Upper lobe of right lung (tissue), 1 donor: ENCODE results near the gene PTN. TPM values are rescaled to one million over a fixed set of nuclear protein-coding genes. Genes with fewer than 3 reads are reported as not detected.

Source experiments
- ATAC-seq: fragments of 200-7000 bp; cut with Tn5 transposase; one replicate; pipeline ENCODE4 v1.9.1; 2020; ENCODE audit warnings: mild to moderate bottlenecking, moderate library complexity
- DNase-seq: peaks from one replicate; pipeline ENCODE4 v3.0.0-alpha.2; 2020
- H3K27ac ChIP-seq: fragments of 200-600 bp; one replicate; pipeline ENCODE4 v1.8.0; 2022
- H3K27me3 ChIP-seq: fragments of 200-600 bp; one replicate; pipeline ENCODE4 v1.8.0; 2022; ENCODE audit warnings: mild to moderate bottlenecking
- H3K36me3 ChIP-seq: fragments of 200-600 bp; one replicate; pipeline ENCODE4 v1.8.0; 2022
- H3K4me1 ChIP-seq: fragments of 200-600 bp; one replicate; pipeline ENCODE4 v1.8.0; 2022
- H3K4me3 ChIP-seq: fragments of 200-600 bp; one replicate; pipeline ENCODE4 v1.8.0; 2022; ENCODE audit warnings: mild to moderate bottlenecking
- H3K9me3 ChIP-seq: fragments of 200-600 bp; one replicate; pipeline ENCODE4 v1.8.0; 2022
- CTCF ChIP-seq: fragments of 200-600 bp; IDR thresholded peaks from one replicate; pipeline ENCODE4 v1.8.0; 2022; ENCODE audit warnings: antibody characterized with exemption
- intact Hi-C: fragments of 100-400 bp; cut with DNase I; formaldehyde crosslinking; loops from one replicate; pipeline ENCODE4 v1.11.0; 2022
- total RNA-seq: library from RNA; stranded (reverse); fragmentation: NEBNext Ultra II Directional; extraction: Animal tissue kit (Norgen Biotek cat#: 25700); gene quantifications from one replicate; pipeline ENCODE4 v1.2.1, GENCODE V29; 2021
- donor health status: DM: no; HTN: yes; CAD: no; lungs with severe emphysema.

Gene PTN
- total RNA-seq, 1 donor from 2014 or later = 5.4 TPM

GRCh38 chr7:137295739-137296324, 47.7 kb downstream of the PTN start:
- intact Hi-C loops = no loop called here
- no peak for ATAC-seq

DNA sequence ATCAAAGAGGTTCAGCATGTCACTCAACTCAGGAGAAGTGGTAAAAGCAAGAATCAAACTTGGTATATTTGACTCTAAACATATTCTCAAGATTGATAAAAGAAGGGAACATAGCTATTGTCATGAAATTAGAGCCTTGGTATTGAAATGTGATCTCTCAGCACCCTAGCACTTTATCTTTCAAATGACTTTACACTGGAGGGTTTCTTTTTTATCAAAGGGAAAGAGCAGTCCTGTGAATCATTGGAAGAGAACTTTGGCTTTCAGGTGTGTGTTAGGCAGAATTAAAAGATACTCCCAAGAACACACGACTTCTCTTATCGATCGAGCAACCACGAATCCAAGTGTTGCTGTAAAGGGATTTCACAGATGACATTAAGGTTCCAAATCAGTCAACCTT, 54.4 kb downstream of the PTN start:
- Histone ChIP-seq H3K27ac (no peak overlapping the region), H3K9me3 (no peaks in the 10 kb centered on the region), H3K27me3 (no peaks in the 10 kb centered on the region), H3K4me3 (no peak overlapping the region), H3K36me3 (no peaks in the 10 kb centered on the region), H3K4me1 (no peaks in the 10 kb centered on the region)
- no peak for DNase-seq
- ATAC-seq = no peak
- no peak for TF ChIP-seq CTCF
- intact Hi-C loops = no loop called here

More at GRCh38 chr7:137295739-137296324, 47.7 kb downstream of the PTN start:
- no peak for DNase-seq
- no peaks in the 10 kb centered on the region for H3K9me3 ChIP-seq
- TF ChIP-seq CTCF = no peak
- H3K4me3 ChIP-seq = no peak overlapping the region
- H3K36me3 ChIP-seq = no peaks in the 10 kb centered on the region
- no peak overlapping the region for H3K27ac ChIP-seq
- no peaks in the 10 kb centered on the region for H3K4me1 ChIP-seq
- H3K27me3 ChIP-seq = no peaks in the 10 kb centered on the region

DNA sequence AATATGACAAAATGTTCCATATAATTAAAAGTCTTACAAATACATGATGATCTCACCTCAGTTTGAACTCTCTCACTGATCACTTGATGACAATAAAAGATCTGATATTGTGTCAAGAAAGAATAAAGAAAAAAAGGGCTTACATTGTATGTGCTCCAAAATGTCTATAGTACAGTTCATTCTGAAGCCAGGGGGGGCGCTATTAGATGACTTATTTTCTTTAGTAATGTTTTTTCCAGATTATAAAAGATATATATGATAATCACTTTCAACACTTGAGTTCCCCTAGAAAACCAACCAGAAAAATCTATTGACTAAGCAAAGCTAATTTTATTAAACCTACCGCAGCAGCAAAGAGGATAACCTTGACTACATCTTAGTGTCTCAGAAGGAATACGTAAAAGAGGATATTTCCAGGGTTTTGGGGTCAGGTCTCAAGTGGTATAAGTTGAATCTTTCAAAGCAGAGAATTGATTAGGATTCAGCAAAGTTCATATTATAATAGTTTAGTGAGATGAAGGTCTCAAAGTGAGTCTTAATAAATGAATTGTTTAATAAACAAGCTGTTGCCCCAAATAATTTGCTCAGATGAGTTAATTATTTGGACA, 55.8 kb downstream of the PTN start:
- no peak overlapping the region for H3K4me3 ChIP-seq
- H3K36me3 ChIP-seq = no peaks in the 10 kb centered on the region
- no peaks in the 10 kb centered on the region for H3K9me3 ChIP-seq
- DNase-seq = no peak
- no peaks in the 10 kb centered on the region for H3K27me3 ChIP-seq
- no peak overlapping the region for H3K27ac ChIP-seq
- ATAC-seq = no peak
- intact Hi-C loops = no loop called here
- H3K4me1 ChIP-seq = no peaks in the 10 kb centered on the region
- no peak for TF ChIP-seq CTCF

DNA sequence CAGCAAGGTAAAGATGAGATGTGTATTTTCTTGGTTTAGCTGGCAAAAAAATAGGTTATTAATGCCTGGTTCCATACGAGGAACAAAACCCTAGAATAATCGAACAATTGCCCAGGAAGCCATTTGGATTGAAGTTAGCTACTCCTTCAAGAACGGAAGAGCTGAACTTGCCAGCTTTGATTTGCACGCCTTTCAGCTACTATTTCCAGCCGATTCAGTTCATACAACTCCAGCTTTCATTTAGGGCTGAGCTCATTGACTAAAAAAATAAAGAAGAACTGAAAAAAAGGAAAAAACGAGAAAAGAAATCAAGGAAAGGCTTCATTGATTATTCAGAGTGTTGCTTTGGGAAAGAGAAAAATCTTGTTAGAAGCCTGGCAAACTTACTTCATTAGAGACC, 60.4 kb downstream of the PTN start:
- intact Hi-C loops = no loop called here
- Histone ChIP-seq H3K36me3 (no peaks in the 10 kb centered on the region), H3K4me3 (no peak overlapping the region), H3K4me1 (no peaks in the 10 kb centered on the region), H3K27me3 (no peaks in the 10 kb centered on the region), H3K9me3 (no peaks in the 10 kb centered on the region), H3K27ac (no peak overlapping the region)
- no peak for ATAC-seq
- TF ChIP-seq CTCF = no peak
- no peak for DNase-seq

GRCh38 chr7:137282043-137282442, 61.5 kb downstream of the PTN start:
- intact Hi-C loops = no loop called here
- no peak for ATAC-seq
- no peak for TF ChIP-seq CTCF

DNA sequence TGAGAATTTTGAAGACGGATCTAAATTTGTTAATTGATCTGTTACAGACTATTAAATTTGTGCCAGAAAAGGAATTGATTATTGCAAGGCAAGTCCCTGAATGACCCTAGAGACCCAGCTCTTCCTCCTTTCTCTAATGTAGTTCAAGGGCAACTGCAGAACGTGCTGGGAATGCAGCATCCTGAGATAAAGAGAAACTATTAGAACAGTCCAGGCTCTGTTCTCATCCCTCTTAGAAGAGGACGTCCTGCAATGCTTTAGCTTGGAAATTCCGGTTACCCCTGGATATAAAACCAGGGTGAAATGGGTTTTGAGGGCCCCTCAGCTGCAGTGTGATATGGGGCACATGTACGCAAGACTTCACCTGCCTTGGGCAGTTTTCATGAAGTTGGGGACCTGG, 67.3 kb downstream of the PTN start:
- TF ChIP-seq CTCF = no peak
- Histone ChIP-seq H3K27ac (no peak overlapping the region), H3K9me3 (no peaks in the 10 kb centered on the region), H3K27me3 (no peaks in the 10 kb centered on the region), H3K4me3 (no peak overlapping the region), H3K36me3 (no peaks in the 10 kb centered on the region), H3K4me1 (no peaks in the 10 kb centered on the region)
- ATAC-seq = no peak
- DNase-seq = no peak
- intact Hi-C loops = no loop called here

More at GRCh38 chr7:137282043-137282442, 61.5 kb downstream of the PTN start:
- H3K9me3 ChIP-seq = no peaks in the 10 kb centered on the region
- DNase-seq = no peak
- no peaks in the 10 kb centered on the region for H3K27me3 ChIP-seq
- H3K4me3 ChIP-seq = no peak overlapping the region
- no peaks in the 10 kb centered on the region for H3K36me3 ChIP-seq
- no peak overlapping the region for H3K27ac ChIP-seq
- no peaks in the 10 kb centered on the region for H3K4me1 ChIP-seq
